Astrocyte of the spinal cord (primary cell): ENCODE results near the gene OR6K2.

ENCODE experiments used
- DNase-seq: peaks from one replicate; pipeline ENCODE4 v3.0.0; 2011; ENCODE audit warnings: low read depth, low spot score
- H3K4me3 ChIP-seq: 2 replicates; pipeline ENCODE4 v1.5.1; 2011; ENCODE audit warnings: low read depth, mild to moderate bottlenecking, low read length, moderate library complexity
- CTCF ChIP-seq: IDR thresholded peaks from 2 replicates; pipeline ENCODE4 v1.5.1; 2012; ENCODE audit warnings: low read depth, mild to moderate bottlenecking, low read length, inconsistent platforms
- in situ Hi-C: cut with HindIII; loops from 2 replicates; pipeline ENCODE4 v1.10.0; 2017; ENCODE audit warnings: low sequenced_read_pairs

The OR6K2 gene

GRCh38 chr1:158724442-158724841 is 24.0 kb upstream of the OR6K2 start:
- in situ Hi-C loops: no loop called here
- TF ChIP-seq CTCF: no peak
- no peak for DNase-seq
- H3K4me3 ChIP-seq: no peak overlapping the region

GRCh38 chr1:158720620-158721019 is 20.2 kb upstream of the OR6K2 start, which contains the start of gene OR6K3:
TSS of gene OR6K3 (minus strand) at chr1:158720720. CDS start at chr1:158718115, 2,605 bp downstream.
- no peak within 1 kb of the TSS for H3K4me3 ChIP-seq
- in situ Hi-C loops: no loop called here
- no peak for TF ChIP-seq CTCF
- no peak for DNase-seq

- TF ChIP-seq CTCF: no peak
- in situ Hi-C loops: no loop called here
- H3K4me3 ChIP-seq: no peak overlapping the region
- no peak for DNase-seq
These were observed 19.2 kb upstream of the OR6K2 start for GRCh38 chr1:158719664-158720063.

- DNase-seq: no peak
- no peak overlapping the region for H3K4me3 ChIP-seq
- in situ Hi-C loops: no loop called here
- no peak for TF ChIP-seq CTCF
These were observed 16.9 kb upstream of the OR6K2 start for GRCh38 chr1:158717344-158717743.

GRCh38 chr1:158716335-158716734 is 15.9 kb upstream of the OR6K2 start:
- in situ Hi-C loops: no loop called here
- no peak overlapping the region for H3K4me3 ChIP-seq
- no peak for TF ChIP-seq CTCF
- DNase-seq: no peak

GRCh38 chr1:158714754-158715153 is 14.3 kb upstream of the OR6K2 start:
- no peak for TF ChIP-seq CTCF
- no peak for DNase-seq
- in situ Hi-C loops: no loop called here
- H3K4me3 ChIP-seq: no peak overlapping the region

GRCh38 chr1:158711098-158711497 is 10.6 kb upstream of the OR6K2 start:
- in situ Hi-C loops: no loop called here
- no peak overlapping the region for H3K4me3 ChIP-seq
- no peak for TF ChIP-seq CTCF
- no peak for DNase-seq
